HG02970 (cell line): ENCODE results near the gene DET1.
A peak's percentile ranks its signal among the peaks of the same experiment; 100 is the strongest.
"Not testable (repeated sequence)": the region's sequence is repeated elsewhere in the genome, so short reads cannot be mapped to it uniquely, and the experiment has no call there.

Experiments
- ATAC-seq: cut with Tn5 transposase; IDR thresholded peaks from one replicate; pipeline ENCODE4 v1.9.1; 2021; ENCODE audit warnings: mild to moderate bottlenecking, moderate library complexity, moderate number of reproducible peaks; ENCODE audit not compliant: unreplicated experiment, low FRiP score

The DET1 gene

DNA sequence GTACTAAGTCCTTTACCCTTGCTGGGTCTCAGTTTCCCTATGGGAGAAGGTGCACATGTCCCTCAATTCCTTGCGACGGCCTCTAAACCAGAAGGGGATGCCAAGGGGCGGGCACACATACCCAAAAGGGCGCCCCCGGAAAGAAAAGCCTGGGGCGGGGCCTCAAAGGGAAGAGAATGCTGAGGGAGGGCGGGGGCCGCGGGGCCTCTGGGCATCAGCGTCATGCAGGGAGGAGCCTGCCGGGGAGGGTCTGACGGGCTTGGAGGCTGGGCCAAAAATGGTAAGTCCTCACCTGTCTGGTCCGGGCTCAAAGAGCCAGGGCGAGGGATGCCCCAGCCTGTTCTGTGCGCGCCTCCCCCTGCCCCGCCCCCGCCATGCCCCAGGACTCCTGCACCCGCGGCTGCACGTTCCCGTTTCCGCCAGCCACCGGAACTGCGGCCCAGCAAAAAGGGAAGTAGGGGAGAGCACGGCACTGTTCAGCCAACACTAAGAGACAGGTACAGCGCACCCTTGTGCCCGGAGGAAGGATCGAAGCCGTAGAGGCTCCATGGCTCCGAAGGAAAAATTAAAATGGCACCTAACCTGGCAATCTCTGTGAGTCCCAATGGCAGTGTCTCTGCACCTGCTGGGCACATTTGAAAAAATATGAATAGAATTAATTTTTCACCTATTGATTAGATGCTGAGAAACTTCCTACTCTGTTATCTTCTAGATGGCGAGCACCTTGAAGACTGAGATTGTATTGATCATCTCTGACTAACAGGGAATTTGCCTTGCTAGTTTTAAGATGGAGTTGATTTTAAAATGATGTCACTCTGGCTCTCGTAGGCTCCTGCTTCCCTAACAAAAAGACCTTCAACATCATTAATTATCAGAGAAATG is at the start of gene DET1:
Gene DET1, minus strand, starts transcription at position 434 of the 882 bp plus-strand sequence. CDS start 14,976 bp downstream, outside the sequence.
- ATAC-seq, result peak; percentile 99

DNA sequence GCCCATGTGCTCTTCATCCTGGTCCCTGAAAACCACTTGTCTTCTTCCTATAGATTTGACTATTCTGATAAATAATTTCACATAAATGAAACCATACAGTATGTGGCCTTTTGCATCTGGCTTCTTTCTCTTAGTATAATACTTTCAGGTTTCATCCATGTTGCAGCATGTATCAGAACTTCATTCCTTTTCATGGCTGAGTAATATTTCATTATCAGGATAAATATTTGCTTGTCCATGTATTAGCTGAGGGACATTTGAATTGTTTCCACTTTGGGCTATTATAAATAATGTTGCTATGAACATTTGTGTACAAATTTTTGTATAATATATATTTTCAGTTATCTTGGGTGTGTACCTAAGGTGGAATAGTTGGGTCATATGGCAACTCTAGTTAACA is 44.9 kb upstream of the DET1 start:
- ATAC-seq, result no peak

DNA sequence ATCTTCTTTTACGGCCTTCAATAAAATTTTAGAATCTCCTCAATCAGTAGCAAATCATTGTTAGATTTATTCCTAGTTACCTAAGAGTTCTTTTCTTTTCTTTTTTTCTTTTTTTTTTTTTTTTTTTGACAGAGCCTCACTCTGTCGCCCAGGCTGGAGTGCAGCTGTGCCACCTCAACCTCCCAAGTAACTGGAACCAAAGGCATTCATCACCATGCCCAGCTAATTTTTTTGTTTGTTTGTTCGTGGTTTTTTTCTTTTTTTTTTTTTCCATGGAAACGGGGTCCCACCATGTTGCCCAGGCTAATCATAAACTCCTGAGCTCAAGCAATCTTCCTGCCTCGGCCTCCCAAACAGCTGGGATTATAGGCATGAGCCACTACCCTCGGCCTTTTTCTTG is 44.3 kb upstream of the DET1 start:
- no peak for ATAC-seq

DNA sequence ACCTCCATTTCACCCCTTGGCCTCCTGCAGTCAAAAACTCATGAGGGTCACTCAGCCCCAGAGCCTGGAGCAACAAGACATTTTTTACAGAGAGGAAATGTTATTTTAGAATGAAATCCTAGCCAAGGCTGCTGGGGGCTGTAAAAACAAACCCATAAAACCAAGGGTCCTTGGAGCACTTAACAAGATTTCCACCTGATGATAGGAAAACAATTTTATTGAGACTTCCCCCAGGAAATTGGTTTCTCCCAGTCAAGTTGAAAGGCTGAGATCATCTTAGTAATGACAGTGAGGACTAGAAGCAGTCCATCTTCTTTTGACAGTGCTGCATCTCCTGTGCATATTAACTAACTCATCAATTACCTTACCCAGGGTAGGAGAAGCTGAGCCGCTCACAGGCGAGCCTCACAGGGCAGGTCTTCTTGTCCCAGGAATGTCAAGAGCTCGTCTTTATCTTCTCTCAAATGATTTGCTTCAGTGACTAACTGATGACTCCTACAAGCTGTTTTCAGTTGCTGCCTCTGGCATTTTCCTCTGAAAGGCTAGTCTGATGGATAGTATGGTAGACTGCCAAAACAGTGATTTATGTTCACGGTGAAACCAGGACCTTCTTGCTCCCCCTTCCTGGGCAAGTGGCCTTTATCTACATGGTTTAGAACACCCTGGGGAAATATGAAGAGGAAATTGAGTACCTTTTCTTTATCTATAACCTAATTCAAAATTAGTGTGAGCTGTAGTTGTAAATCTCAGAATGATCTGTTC is 40.1 kb upstream of the DET1 start:
- ATAC-seq, result no peak

DNA sequence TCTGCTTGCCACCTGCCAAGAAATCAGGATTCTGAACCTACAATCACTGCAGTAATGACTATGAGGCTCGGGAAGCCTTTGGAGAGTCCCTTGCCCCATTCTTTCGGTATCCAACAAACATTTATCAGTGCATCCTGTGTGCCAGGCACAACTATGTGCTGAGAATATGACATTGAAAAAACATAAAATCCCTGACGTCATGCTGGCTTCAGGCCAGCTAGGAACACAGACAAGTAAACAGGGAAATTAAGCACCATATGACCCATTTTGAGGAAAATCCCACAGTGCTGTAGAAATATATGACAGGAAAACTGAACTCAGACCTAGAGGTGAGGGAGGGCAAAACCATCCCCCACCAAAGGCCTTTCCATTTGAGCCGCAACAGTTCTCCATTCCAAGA is 34.1 kb upstream of the DET1 start:
- no peak for ATAC-seq

DNA sequence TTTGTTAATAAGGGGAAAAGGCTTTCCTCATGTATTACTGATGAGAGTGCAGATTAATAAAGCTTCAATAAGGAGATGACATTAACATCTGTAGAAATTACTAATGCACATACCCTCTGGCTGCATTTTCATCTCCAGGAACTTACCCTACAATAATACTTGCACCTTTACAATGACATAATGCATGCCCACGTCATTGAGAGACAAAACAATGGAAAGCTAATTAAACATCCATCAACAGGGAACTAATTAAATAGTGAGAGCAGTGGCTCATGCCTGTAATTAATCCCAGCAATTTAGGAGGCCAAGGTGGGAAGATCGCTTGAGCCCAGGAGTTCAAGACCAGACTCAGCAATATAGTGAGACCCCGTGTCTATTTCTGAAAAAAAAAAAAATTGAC is 32.8 kb upstream of the DET1 start:
- ATAC-seq, result no peak

DNA sequence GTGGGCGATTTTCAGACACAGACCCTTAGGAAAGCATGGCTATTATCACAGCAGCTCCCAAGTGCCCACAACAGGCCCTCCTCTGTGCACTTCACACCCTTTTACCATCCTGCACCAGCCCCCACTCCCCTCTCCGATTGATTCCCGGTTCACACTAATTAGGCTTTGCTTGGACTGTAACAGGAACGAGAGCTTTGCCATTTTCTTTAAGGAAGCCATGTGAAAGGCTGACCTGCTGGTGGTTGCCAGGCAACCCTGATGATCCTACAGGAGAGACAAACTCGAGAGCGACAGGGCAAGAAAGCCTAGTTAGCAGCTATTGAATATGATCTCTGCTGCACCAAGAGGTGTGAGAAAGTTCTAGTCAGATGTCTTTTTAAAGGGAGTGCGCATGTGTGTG is 28.2 kb upstream of the DET1 start:
- ATAC-seq, result no peak

DNA sequence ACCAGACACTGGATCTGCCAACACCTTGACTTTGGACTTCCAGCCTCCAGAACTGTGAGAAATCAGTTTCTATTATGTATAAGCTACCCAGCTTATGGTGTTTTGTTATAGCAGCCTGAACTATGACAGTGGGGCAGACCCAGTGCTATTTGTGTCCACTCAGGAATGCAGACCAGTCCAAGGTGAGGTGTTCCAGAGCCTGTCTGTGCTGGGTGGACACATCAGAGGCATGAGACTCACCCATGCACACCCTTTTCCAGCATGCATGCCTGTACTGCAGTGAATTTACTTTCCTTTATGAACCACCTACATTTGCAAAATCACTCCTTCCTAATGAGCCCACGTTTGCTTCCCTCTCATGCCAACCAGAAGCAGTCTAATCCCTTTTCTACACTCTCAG is 27.6 kb upstream of the DET1 start:
- ATAC-seq, result no peak

DNA sequence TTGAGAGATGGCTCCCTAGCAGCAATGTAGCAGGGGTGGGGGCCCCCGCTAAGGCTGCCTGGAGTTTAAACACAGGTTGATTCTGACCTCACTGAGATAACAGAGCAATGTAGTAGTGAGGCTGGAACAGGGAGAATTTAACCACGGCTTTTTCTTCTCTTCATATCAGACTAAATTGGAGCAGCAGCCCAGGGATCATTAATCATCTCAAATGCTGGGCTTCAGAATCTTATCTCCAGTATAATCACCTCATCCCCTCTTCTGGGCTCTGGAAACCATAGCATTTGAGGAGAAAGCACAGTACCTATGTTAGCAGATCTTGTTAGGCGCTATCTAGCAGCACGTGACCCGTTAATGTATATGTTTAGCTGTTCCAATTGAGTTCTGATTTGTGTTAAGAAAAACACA is 25.4 kb upstream of the DET1 start:
- no peak for ATAC-seq

DNA sequence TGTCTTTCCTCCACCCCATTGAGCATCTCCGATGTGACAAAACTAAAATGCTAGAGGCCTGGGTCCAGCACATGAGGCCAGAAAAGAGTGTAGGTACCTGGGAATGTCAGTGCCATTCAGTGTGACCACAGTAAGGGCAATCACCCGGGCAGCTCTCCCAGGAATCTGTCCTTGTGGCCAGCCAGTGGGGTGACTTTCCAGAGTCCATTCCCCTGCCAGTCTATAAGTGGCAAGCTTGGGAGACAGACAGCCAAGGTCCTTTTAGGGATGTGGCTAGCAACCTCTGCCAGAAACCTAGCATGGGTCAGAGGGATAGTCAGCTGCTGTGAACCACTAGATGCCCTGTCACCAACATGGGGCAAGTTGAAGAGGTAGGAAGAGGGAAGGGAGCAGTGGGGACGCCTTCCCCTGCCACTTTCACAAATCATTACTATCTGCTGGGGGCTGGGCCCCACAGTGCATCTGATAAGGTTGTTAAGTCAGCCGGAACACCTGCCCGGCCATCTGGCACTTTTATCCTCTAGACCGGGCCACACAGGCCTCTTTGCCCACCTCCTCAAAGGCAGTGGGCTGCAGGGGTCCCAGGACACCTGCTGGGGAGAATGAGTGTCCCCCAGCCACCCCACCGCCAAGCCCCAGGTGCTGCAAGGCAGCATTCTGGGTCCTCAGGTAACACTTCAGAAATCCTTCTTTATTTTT is 24.8 kb upstream of the DET1 start:
- ATAC-seq, result no peak

DNA sequence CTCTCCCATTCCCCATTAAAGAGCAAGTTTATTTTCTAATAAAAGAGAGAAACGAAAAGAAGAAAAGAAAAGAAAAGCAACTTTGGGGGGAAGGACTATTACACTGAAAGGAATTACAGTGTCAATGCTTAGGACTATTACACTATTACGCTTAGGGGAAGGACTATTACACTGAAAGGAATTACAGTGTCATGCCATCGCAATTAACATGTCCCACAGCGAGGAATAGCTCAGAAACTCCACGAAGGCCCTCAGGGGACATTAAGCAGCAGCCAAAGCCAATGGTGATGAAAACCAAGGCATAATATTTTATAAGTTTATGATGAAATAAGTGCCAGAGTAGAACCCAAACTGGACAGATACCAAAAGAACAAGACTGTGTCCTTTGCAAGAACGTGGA is 22.1 kb upstream of the DET1 start:
- ATAC-seq, result no peak

DNA sequence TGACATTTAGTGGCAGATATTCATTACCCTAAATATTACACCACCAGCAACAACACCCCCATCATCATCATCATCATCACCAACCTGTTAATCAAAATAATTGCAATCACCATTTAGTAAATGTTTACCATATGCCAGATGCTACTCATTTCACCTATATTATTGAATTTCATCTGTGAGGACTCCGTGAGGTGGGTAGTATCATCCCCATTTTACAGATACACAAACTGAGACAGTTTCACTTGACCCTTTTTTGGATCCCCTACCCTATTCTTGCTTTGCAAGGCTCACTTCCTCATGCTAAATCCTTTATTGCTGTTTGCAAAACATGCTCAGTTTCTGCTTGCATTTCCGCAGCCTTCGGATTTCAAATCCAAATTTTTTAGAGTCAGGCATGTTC is 18.3 kb upstream of the DET1 start:
- no peak for ATAC-seq

DNA sequence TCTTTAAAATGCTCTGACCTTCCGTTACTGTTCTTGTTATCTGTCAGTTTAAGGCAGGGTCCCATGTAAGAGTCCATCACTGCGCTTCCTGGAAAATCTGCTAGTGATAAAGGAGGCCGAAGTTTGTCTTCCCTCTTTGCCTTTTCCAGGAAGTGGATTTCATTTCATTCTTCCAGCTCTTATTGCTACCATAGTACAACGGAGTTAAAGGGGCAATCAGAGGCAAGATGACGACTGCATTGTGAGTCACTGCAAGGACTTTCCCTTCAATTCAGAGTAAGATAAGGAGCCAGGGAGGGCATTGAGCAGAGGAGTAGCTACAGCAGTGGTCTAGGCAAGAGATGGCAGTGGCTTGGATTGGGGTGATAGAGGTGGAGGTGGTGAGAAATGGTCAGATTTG is 17.2 kb upstream of the DET1 start:
- ATAC-seq, result no peak

DNA sequence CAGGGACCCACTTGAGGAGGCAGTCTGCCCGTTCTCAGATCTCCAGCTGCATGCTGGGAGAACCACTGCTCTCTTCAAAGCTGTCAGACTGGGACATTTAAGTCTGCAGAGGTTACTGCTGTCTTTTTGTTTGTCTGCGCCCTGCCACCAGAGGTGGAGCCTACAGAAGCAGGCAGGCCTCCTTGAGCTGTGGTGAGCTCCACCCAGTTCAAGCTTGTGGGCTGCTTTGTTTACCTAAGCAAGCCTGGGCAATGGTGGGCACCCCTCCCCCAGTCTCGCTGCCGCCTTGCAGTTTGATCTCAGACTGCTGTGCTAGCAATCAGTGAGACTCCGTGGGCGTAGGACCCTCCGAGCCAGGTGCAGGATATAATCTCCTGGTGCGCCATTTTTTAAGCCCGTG is 13.1 kb upstream of the DET1 start:
- not testable (repeated sequence) for ATAC-seq

DNA sequence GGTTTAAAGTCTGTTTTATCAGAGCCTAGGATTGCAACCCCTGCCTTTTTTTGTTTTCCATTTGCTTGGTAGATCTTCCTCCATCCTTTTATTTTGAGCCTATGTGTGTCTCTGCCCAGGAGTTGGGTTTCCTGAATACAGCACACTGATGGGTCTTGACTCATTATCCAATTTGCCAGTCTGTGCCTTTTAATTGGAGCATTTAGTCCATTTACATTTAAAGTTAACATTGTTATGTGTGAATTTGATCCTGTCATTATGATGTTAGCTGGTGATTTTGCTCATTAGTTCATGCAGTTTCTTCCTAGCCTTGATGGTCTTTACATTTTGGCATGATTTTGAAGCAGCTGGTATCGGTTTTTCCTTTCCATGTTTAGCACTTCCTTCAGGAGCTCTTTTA is 11.5 kb upstream of the DET1 start:
- ATAC-seq, result not testable (repeated sequence)

DNA sequence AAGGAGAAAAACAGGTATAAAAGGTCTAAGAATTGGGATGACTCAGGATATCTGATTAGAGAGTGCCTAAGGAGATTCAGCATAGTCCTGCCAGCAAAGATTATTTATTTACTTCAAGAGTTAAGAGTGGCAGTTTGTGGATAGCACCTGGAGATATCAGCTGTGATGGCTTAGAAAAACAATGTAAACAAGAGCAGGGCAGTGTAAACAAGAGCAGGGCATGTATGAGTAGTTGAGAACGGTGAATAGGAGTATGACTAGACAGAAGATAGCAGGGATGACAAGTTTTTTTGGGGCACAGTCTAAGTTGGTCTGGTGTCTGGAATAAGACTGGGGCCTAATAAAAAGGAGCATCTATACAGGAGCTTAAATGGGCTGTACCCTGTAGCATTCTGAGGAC is 1.5 kb upstream of the DET1 start:
- ATAC-seq, result not testable (repeated sequence)

DNA sequence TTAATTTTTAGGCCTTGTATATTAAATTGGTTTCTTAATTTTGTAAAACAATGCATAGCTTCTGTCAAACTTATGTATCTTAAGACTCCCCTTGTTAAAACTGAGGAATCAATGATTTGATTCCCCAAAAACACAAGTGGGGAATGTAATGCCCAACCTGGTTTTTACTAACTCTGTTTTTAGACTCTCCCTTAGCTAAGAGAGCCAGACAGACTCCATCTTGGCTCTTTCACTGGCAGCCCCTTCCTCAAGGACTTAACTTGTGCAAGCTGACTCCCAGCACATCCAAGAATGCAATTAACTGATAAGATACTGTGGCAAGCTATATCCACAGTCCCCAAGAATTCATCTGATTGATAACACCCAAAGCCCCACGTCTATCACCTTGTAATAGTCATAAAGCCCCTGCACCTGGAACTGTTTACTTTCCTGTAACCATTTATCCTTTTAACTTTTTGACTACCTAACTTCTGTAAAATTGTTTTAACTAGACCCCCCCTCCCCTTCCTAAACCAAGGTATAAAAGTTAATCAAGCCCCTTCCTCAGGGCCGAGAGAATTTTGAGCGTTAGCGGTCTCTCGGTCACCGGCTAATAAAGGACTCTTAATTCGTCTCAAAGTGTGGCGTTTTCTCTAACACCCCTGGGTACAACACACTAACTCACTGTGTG is 768 bp downstream of the DET1 start:
- not testable (repeated sequence) for ATAC-seq

DNA sequence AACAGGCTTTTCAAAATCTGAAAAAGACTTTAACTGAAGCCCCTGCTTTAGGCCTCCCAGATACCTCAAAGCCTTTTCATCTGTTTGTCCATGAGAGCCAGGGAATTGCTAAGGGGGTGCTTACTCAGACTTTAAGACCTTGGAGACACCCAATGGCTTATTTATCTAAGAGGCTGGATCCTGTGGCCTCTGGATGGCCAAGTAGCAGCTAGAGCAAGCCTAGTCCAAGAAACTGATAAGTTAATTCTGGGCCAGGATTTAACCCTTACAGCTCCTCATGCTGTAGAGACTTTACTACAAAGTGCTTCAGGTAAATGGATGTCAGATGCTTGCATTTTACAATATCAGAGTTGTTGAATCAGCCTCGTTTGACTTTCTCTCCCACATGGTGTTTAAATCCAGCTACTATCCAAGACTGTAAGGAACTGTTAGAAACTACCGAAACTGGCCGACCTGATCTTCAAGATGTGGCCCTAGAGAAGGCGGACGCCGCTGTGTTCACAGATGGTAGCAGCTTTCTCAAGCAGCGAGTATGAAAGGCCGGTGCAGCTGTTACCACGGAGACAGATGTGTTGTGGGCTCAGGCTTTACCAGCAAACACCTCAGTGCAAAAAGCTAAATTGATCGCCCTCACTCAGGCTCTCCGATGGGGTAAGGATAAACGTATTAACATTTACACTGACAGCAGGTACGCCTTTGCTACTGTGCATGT is 3.3 kb downstream of the DET1 start:
- ATAC-seq, result no peak

DNA sequence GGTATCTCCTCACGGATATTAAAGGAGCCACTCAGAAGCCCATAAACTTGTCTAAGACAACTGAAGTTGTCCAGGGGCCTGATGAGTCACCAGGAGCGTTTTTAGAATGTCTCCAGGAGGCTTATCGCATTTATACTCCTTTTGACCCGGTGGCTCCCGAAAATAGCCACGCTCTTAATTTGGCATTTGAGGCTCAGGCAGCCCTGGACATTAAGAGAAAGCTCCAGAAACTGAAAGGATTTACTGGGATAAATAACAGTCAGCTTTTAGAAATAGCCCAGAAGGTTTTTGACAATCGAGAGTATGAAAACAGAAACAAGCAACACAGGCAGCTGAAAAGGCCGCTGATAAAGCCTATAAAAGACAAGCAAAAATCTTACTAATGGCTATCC is 4.1 kb downstream of the DET1 start:
- ATAC-seq, result no peak

DNA sequence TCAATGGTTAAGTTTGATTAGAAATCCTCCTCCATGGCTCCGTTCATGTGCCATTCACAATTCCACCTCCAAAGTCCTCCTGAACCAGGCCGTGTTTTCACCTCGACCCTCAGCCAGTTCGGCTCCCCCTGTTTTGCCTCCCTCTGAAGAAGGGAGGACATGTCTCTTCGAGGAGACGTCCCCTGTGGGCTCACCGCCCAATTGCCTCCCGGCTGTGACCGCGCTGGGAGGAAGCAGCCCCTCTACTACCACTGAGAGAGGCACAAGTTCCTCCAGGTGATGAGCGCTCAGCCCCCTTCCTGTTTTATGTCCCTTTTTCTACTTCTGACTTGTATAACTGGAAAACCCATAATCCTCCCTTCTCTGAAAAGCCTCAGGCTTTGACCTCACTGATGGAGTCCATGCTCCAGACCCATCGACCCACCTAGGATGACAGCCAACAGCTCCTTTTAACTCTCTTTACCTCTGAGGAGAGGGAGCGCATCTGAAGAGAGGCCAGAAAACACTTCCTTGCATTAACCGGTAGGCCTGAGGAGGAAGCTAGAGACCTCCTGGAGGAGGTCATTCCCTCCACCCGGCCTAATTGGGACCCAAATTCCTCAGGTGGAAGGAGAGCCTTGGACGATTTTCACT is 4.7 kb downstream of the DET1 start:
- no peak for ATAC-seq
